ENCODE results near the gene MTPN. TPM values are rescaled to one million over a fixed set of nuclear protein-coding genes. Genes with fewer than 3 reads are reported as not detected.

Gene MTPN
- total RNA-seq, 4 donors from 2014 or later, result 70.8 to 160 (median 110) TPM

DNA sequence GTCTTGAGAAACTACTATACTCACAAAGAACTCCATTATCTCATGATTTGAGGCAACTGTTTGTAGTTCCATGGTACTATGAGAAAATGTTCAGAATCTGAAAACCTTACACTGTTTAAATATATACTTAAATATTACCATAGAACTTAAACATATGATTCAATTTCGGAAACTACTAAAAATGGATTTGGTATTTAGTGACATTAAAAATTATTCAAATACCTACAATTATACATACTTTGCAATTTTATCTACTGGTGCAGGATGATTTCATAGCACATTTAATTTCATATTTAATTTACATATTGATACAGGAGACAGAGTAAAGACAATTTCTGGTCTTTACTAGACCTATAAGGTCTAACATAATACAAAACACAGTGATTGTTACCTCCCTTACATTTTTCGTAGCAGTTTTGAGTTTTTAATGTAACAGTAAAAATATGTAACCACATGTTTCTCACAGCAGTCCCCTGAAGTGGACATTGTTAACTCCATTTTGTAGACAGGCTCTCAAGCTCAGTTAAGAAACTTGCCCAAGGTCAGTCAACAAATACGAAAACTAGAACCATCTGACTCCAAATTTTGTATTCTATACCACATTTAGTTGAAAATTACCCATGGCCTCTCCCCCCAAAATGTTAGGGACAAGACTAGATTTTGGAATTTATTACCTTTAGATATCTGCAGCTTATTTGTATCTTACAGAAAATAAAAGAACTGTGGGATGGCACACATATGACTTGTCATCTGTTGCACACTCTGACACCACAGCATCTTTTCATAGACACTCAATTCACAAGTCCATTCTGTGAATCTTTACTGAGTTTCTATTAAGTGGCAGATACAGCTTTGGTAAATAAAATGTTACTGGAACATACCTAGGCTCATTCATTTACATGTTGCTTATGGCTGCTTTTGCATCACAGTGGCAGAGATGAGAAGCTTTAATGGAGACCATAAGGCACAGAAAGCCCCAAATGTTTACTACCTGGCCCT is 36.8 kb downstream of the MTPN start:
- TF ChIP-seq, protein P1, sequence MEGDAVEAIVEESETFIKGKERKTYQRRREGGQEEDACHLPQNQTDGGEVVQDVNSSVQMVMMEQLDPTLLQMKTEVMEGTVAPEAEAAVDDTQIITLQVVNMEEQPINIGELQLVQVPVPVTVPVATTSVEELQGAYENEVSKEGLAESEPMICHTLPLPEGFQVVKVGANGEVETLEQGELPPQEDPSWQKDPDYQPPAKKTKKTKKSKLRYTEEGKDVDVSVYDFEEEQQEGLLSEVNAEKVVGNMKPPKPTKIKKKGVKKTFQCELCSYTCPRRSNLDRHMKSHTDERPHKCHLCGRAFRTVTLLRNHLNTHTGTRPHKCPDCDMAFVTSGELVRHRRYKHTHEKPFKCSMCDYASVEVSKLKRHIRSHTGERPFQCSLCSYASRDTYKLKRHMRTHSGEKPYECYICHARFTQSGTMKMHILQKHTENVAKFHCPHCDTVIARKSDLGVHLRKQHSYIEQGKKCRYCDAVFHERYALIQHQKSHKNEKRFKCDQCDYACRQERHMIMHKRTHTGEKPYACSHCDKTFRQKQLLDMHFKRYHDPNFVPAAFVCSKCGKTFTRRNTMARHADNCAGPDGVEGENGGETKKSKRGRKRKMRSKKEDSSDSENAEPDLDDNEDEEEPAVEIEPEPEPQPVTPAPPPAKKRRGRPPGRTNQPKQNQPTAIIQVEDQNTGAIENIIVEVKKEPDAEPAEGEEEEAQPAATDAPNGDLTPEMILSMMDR (IDR thresholded peaks at IDR 0.05; ENCODE audit: low read depth), result no peak

DNA sequence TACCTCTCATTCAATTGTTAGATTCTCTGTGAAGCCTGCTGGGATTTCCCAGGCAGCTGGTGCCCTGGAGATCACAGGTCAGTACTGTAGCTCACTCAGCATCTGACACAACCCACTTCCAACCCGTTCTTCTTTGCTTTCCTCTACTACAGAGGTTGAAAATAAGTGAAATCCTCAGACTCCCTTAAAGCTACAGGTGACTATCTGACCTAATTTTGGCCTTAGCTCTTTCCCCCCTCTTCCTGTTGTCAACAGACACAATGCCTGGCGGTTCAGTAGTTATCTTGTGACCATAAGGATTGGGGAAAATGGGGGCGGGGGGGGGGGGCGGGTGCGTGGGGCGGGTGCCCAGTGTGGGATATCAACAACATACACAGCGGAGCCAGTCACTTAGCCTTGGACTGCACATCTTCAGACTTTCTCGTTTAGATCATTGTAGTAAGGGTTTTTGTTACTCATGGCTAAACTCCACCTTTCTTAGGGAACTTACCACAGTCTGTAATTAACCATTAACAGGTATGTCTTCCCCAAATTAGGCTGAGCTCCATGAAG is 37.8 kb downstream of the MTPN start:
- TF ChIP-seq, protein P1 (IDR thresholded peaks at IDR 0.05; ENCODE audit: low read depth), result no peak

DNA sequence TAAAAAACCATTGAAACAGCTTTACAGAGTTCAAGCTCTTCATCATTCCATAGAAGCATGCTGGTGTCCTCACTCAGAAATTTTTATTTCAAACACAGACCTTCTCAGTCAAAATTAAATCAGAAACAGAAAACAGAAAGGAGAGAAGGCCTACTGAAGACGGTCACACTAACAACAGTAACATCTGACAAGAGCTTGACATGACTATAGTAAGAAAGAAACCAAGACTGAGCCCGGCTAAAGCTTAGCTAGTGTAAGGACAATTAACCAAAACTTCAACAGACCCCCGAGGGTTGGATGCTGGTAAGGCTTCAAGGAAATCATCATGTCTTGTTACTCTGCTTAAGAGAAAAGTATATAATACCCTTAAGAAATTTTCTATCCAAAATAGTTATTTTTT is 38.6 kb downstream of the MTPN start:
- TF ChIP-seq, protein P1 (IDR thresholded peaks at IDR 0.05; ENCODE audit: low read depth), result no peak

DNA sequence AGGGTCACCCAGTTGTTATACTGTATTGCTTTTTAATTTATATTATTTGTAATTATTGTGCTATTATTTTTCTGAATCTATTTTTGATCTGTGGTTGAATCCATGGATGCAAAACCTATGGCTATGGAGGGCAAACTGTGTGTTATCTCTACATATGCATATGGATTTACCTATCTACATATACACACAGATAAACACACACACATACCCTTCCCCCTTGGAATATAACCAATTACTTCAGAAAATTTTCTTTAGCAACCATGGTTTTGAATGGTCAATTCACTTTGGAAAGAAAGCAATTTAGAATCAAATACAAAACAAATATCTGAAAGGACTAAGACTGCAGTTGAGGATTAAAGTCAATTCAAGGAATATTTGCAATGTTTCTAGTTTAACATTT is 39.1 kb downstream of the MTPN start:
- TF ChIP-seq, protein P1 (IDR thresholded peaks at IDR 0.05; ENCODE audit: low read depth), result no peak

DNA sequence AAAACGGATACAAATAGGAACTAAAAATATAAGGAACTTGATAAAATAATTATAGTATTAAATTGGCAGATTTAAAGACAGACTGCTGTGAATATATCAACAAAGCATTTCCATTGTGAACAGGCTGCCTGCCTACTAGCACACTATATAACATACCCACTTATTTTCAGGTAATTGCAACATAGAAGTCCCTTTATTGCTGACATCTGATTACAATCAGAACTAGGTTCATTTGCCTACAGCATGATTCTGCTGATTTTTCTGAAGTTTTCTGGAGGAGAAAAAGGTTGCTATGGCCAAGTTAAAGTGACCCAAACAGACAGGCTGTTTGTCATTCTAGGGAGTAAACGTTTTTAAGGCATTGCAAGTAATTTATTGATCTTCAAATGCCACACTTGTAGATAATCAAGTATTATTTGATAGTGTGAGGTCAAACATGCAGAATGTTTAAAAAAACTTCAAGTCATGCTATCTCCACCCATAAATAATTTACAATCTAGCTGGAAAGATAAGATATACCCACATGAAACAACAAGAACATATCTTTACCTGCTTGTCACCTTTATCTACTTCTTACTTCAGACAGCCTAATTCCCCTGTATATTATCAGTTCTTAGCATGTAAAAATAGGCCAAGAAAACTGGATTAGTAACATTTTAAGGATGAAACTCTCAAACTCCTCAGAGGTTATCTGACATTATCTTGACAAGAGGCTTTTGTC is 40.5 kb downstream of the MTPN start:
- TF ChIP-seq, protein P1 (IDR thresholded peaks at IDR 0.05; ENCODE audit: low read depth), result no peak

DNA sequence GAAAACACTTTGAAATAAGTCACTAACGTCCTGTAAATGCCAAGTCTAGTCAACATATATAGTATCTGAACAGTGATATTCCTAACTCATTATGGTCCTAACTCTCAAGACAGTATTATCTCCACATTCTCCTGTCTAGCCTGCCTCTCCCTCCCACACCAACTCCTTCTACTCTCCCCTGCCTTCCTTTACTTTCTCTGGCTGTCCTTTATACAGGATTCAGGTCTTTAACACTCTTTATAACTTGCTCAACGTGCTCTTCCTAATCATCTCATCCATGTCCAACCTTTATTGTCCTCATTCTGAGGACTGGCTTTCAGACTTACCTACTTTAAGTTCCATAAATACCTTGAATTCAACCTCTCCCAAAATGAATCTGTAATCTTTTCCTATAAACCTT is 42.5 kb downstream of the MTPN start:
- TF ChIP-seq, protein P1 (IDR thresholded peaks at IDR 0.05; ENCODE audit: low read depth), result no peak
